NB4 (cell line): Measurements from ENCODE around the gene NGEF.

Experiments used
- DNase-seq: peaks from one replicate; pipeline ENCODE4 v3.0.0; 2010; ENCODE audit warnings: low read depth
- H3K4me3 ChIP-seq: one replicate; pipeline ENCODE4 v1.5.1; 2011; ENCODE audit warnings: mild to moderate bottlenecking, low read depth, low read length, moderate library complexity
- MAX ChIP-seq: IDR thresholded peaks from 2 replicates; pipeline ENCODE4 v1.6.1; 2011; ENCODE audit warnings: low read depth, low read length
- MYC ChIP-seq: IDR thresholded peaks from 2 replicates; pipeline ENCODE4 v1.6.1; 2011; ENCODE audit warnings: low read depth, low read length
- POLR2A ChIP-seq: IDR thresholded peaks from 2 replicates; pipeline ENCODE4 v1.6.1; 2011; ENCODE audit warnings: mild to moderate bottlenecking; ENCODE audit not compliant: insufficient read length; ENCODE audit errors: extremely low read depth
- TF ChIP-seq, protein P1 (sequence below): IDR thresholded peaks from one replicate; pipeline ENCODE4 v1.5.1; 2012; ENCODE audit warnings: low read depth, low read length

NGEF gene

GRCh38 chr2:232966122-232966521 lies 46.9 kb downstream of the NGEF start:
- no peak overlapping the region for H3K4me3 ChIP-seq
- no peak for TF ChIP-seq POLR2A
- TF ChIP-seq, protein P1, sequence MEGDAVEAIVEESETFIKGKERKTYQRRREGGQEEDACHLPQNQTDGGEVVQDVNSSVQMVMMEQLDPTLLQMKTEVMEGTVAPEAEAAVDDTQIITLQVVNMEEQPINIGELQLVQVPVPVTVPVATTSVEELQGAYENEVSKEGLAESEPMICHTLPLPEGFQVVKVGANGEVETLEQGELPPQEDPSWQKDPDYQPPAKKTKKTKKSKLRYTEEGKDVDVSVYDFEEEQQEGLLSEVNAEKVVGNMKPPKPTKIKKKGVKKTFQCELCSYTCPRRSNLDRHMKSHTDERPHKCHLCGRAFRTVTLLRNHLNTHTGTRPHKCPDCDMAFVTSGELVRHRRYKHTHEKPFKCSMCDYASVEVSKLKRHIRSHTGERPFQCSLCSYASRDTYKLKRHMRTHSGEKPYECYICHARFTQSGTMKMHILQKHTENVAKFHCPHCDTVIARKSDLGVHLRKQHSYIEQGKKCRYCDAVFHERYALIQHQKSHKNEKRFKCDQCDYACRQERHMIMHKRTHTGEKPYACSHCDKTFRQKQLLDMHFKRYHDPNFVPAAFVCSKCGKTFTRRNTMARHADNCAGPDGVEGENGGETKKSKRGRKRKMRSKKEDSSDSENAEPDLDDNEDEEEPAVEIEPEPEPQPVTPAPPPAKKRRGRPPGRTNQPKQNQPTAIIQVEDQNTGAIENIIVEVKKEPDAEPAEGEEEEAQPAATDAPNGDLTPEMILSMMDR: no peak
- no peak for TF ChIP-seq MYC
- TF ChIP-seq MAX: no peak
- no peak for DNase-seq

DNA sequence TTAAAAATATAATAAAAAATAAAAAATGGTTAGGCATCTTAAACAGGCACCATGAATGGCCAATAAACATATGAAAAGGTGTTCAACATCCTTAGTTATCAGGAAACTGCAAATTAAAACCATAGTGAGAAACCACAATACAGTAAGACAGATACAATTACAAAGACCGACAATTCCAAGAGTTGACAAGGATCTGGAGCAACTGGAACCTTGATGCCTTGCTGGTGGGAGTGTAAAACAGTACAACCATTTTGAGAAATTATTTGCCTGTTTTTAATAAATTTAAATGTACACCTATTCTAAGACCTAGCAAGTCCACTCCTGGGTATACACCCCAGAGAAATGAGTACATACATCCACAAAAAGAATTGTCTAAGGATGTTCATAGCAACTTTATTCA lies 49.1 kb downstream of the NGEF start:
- H3K4me3 ChIP-seq: no peak overlapping the region
- no peak for DNase-seq
- TF ChIP-seq, protein P1: no peak
- TF ChIP-seq POLR2A (no peak), MAX (no peak), MYC (no peak)

GRCh38 chr2:232960862-232961261 lies 52.2 kb downstream of the NGEF start:
- no peak for DNase-seq
- no peak overlapping the region for H3K4me3 ChIP-seq
- TF ChIP-seq, protein P1: no peak
- TF ChIP-seq MYC (no peak), POLR2A (no peak), MAX (no peak)

DNA sequence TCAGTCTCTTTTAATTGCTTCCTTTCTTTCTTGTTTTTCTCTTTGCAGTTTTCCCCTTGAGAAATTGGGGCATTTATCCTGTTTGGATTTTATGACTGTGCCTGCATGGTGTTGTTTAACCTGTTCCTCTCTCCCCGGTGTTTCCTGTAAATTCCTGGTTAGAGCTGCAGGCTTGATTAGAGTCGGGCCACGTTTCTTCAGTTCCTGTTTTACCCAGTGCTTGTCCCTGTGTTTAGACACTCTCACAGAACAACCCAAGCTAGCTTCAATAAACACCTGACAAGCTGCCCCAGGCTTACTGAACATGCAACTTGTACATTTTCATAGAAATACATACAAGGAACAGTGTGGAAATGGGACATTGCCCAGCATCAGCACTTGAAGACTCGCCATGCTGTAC lies 53.9 kb downstream of the NGEF start:
- H3K4me3 ChIP-seq: no peak overlapping the region
- no peak for DNase-seq
- TF ChIP-seq, protein P1: no peak
- TF ChIP-seq POLR2A (no peak), MYC (no peak), MAX (no peak)

- TF ChIP-seq MYC (no peak), MAX (no peak), POLR2A (no peak)
- TF ChIP-seq, protein P1: no peak
- DNase-seq: no peak
- H3K4me3 ChIP-seq: no peak overlapping the region
These were observed 55.4 kb downstream of the NGEF start for GRCh38 chr2:232957657-232958090.

- TF ChIP-seq POLR2A (no peak), MYC (no peak)
- TF ChIP-seq, protein P1: no peak
- no peak for DNase-seq
- H3K4me3 ChIP-seq: no peak overlapping the region
These were observed 57.2 kb downstream of the NGEF start for GRCh38 chr2:232955856-232956255.
